Kasumi-1 (cell line): ENCODE measurements around the gene NAV2.

Experiments used
- DNase-seq, 2 experiments: peaks; one replicate each; lab custom pipeline; 2025; lab: John Stamatoyannopoulos, UW

The NAV2 gene

GRCh38 chr11:20020716-20021115 is 308.1 kb downstream of the NAV2 start:
- no peak for DNase-seq

- DNase-seq: no peak
Measured at GRCh38 chr11:20021212-20021611, 308.6 kb downstream of the NAV2 start.

- no peak for DNase-seq
Measured at GRCh38 chr11:20021771-20022362, 309.2 kb downstream of the NAV2 start.

- no peak for DNase-seq
Measured at GRCh38 chr11:20022363-20023081, 309.9 kb downstream of the NAV2 start.

- no peak for DNase-seq
Measured at GRCh38 chr11:20023082-20023426, 310.4 kb downstream of the NAV2 start.

- DNase-seq: no peak
Measured at GRCh38 chr11:20024172-20024935, 311.7 kb downstream of the NAV2 start.

GRCh38 chr11:20025332-20025840 is 312.7 kb downstream of the NAV2 start:
- DNase-seq: no peak

GRCh38 chr11:20026629-20027555 is 314.3 kb downstream of the NAV2 start:
- no peak for DNase-seq

- no peak for DNase-seq
Measured at GRCh38 chr11:20027556-20028013, 314.9 kb downstream of the NAV2 start.

- no peak for DNase-seq
Measured at GRCh38 chr11:20029193-20029592, 316.6 kb downstream of the NAV2 start.

GRCh38 chr11:20030472-20030871 is 317.8 kb downstream of the NAV2 start:
- DNase-seq: no peak

GRCh38 chr11:20031155-20032001 is 318.7 kb downstream of the NAV2 start:
- no peak for DNase-seq

GRCh38 chr11:20032127-20032526 is 319.5 kb downstream of the NAV2 start:
- no peak for DNase-seq

- no peak for DNase-seq
Measured at GRCh38 chr11:20032577-20033260, 320.1 kb downstream of the NAV2 start.

GRCh38 chr11:20033806-20034205 is 321.2 kb downstream of the NAV2 start:
- no peak for DNase-seq

- DNase-seq: no peak
Measured at GRCh38 chr11:20034941-20035340, 322.3 kb downstream of the NAV2 start.

GRCh38 chr11:20035375-20035700 is 322.7 kb downstream of the NAV2 start:
- no peak for DNase-seq

GRCh38 chr11:20035701-20036601 is 323.3 kb downstream of the NAV2 start:
- DNase-seq: no peak

- no peak for DNase-seq
Measured at GRCh38 chr11:20036626-20037335, 324.1 kb downstream of the NAV2 start.
